Posterior cingulate gyrus (tissue), 11 donors: ENCODE measurements around the gene ALOX15.

Experiments
- DNase-seq, 10 donors: peaks; one replicate each; pipeline versions ENCODE4 v3.0.0 to v3.0.0-alpha.2; 2020 to 2021; ENCODE audit warnings: mixed read lengths in 3 of 10
- intact Hi-C: fragments of 100-400 bp; cut with DNase I; formaldehyde crosslinking; loops from one replicate; pipeline ENCODE4 v1.15.1; 2023

ALOX15 gene

DNA sequence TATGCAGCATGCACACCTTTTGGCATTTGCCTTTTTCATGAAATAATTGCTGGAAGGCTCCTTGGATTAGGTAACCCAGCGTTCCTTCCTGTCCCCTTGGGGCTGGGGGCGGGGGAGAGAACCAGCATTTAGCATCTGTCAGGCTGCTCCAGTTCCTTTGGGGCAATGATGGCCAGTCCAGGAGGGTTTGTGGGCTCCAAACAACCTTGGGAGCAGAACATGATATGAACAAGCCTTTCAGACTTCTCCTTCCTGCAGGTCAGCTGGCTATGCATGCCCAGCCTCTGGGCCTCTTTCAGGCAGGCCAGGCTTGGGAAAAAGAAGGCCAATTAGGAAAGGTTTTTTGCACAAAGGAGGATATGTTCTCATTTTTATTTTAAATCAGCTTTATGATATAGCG, 58.3 kb downstream of the ALOX15 start:
- peak in 1 of 10 donors; percentile 41 for DNase-seq
- intact Hi-C loops, result no loop called here

DNA sequence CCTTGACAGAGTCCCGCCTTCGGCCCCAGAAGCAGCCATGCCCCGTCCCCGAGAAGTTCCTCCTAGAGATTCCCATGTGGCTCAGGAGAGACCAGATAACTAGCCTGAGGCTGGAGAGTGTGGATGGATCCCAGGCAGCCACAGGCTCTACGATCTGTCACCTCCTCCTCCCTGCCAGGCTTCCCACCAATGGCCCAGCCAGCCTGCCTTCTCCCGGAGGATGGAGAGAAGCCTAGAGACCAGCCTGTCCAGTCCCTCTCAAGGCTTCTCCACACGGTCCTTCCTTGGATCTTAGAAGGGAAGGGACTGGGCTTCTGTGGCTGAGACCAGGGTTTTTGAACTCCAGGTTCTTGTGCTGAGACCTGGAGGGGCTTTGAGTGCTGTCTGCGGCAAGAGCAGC, 58.8 kb downstream of the ALOX15 start:
- peak in 1 of 10 donors; percentile 32 for DNase-seq
- intact Hi-C loops, result no loop called here

DNA sequence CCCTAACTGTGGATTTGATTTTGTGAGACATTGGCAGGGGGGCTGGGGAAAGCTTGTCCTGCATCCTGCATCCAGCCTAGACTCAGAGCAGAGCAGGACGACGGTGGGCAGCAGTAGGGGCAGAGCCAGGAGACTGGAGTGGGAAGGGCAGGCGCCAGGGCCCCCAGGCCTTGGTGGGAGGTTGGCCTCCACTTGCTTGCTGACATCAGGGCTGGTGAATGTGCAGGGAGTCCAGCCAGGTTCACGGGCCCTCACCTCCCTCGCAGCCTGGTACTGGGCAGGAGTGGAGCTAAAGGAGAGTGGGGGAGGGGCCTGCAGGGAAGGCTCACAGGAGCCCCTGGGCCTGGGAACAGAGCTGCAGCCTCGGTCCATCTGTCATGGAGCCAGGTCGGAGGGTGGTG, 59.4 kb downstream of the ALOX15 start:
- intact Hi-C loops, result no loop called here
- DNase-seq, result peak in 2 of 10 donors; percentile 32 to 65
